Immature natural killer cell (primary cell): ENCODE measurements around the gene NHLRC2. TPM values are rescaled to one million over a fixed set of nuclear protein-coding genes. Genes with fewer than 3 reads are reported as not detected.

Experiments used
- DNase-seq, 3 donors: peaks; one replicate each; pipeline ENCODE4 v3.0.0; 2022; ENCODE audit warnings: mixed read lengths in 1 of 3
- H3K27ac Mint-ChIP-seq, 6 donors: one replicate each; pipeline ENCODE4 v1.8.0; 2020; ENCODE audit warnings: mixed read lengths in 6 of 6, mild to moderate bottlenecking in 5 of 6, inconsistent platforms in 4 of 6, moderate library complexity in 3 of 6
- H3K27me3 Mint-ChIP-seq, 3 donors: one replicate each; pipeline ENCODE4 v1.8.0; 2020 to 2021; ENCODE audit warnings: low read depth in 3 of 3, mild to moderate bottlenecking in 3 of 3, mixed read lengths in 3 of 3, moderate library complexity in 3 of 3, inconsistent platforms in 1 of 3
- H3K36me3 Mint-ChIP-seq, 3 donors: one replicate each; pipeline ENCODE4 v1.8.0; 2020; ENCODE audit warnings: mixed read lengths in 3 of 3, inconsistent platforms in 2 of 3, mild to moderate bottlenecking in 2 of 3
- H3K4me1 Mint-ChIP-seq, 2 donors: one replicate each; pipeline ENCODE4 v1.8.0; 2020; ENCODE audit warnings: inconsistent platforms in 2 of 2, mild to moderate bottlenecking in 2 of 2, mixed read lengths in 2 of 2, moderate library complexity in 1 of 2
- H3K4me3 Mint-ChIP-seq, 5 donors: one replicate each; pipeline ENCODE4 v1.8.0; 2020; ENCODE audit warnings: mild to moderate bottlenecking in 5 of 5, mixed read lengths in 5 of 5, inconsistent platforms in 3 of 5, moderate library complexity in 3 of 5
- H3K9me3 Mint-ChIP-seq, 6 donors: one replicate each; pipeline ENCODE4 v1.8.0; 2020; ENCODE audit warnings: mild to moderate bottlenecking in 6 of 6, mixed read lengths in 6 of 6, inconsistent platforms in 4 of 6, moderate library complexity in 3 of 6
- polyA plus RNA-seq, 3 donors: library from polyadenylated mRNA; unstranded; fragments of 300-500 nt; fragmentation: Illumina TruSeq; gene quantifications; one replicate each; pipeline ENCODE4 v1.2.3, GENCODE V29; 2021

NHLRC2 gene
- polyA plus RNA-seq, 3 donors from 2014 or later: 8.9 to 11.3 (median 10.2) TPM

DNA sequence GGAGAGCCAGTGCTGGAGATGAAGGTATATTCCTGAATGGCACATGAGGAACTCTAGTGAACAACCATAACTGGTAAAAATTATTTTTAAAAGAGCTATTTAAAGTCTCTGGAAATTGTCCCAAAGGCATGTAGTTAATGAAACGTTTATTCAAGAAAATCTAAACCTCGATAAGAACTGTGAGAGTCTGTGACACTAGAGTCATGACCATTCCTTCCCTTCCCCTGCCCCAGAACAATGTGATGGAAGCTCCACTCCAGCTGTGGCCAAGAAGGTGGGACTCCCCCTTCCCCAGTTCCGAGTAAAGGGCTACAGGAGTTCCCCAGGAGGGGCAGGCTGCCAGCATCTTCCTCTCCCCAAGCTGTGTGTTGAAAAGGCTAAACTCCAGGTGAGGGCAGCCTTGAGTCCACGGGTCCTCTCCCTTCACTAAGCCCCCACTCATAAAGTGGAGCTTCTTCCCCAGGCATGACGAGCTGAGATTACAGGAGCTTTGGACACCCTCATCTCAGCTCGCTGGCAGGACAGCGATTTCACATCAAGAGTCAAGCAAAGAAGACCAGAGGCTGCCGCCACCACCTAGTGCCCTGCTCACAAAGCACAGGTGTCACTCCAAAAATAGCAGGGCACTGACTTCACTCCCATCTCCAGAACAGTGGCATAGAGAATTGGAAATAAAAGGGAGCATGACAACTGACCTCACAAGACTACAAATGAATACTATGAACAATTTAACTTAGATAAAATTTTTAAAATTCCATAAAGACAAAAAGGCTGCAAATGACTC is 68.5 kb downstream of the NHLRC2 start:
- no peak overlapping the region for H3K27ac Mint-ChIP-seq
- no peak overlapping the region for H3K4me3 Mint-ChIP-seq
- no peaks in the 10 kb centered on the region for H3K4me1 Mint-ChIP-seq
- peaks cover 0 to 14% (median 11%) of the 10 kb centered on the region in 6 donors for H3K9me3 Mint-ChIP-seq
- H3K36me3 Mint-ChIP-seq: peaks cover 6 to 15% (median 11%) of the 10 kb centered on the region in 3 donors
- H3K27me3 Mint-ChIP-seq: peaks cover 7 to 18% (median 8%) of the 10 kb centered on the region in 3 donors
- DNase-seq: no peak

GRCh38 chr10:113924186-113924585 is 69.7 kb downstream of the NHLRC2 start:
- H3K27ac Mint-ChIP-seq: no peak overlapping the region
- H3K36me3 Mint-ChIP-seq: peaks cover 6 to 11% (median 7%) of the 10 kb centered on the region in 3 donors
- H3K9me3 Mint-ChIP-seq: peaks cover 0 to 14% (median 11%) of the 10 kb centered on the region in 6 donors
- H3K4me1 Mint-ChIP-seq: no peaks in the 10 kb centered on the region
- DNase-seq: no peak
- no peak overlapping the region for H3K4me3 Mint-ChIP-seq
- H3K27me3 Mint-ChIP-seq: peaks cover 7 to 18% (median 8%) of the 10 kb centered on the region in 3 donors

- Mint-ChIP-seq H3K4me3 (no peak overlapping the region), H3K4me1 (no peaks in the 10 kb centered on the region), H3K27me3 (peaks cover 7 to 16% (median 10%) of the 10 kb centered on the region in 3 donors), H3K36me3 (peaks cover 6 to 11% (median 7%) of the 10 kb centered on the region in 3 donors), H3K9me3 (peaks cover 0 to 14% (median 11%) of the 10 kb centered on the region in 6 donors), H3K27ac (no peak overlapping the region)
- DNase-seq: no peak
Measured at GRCh38 chr10:113924664-113925063, 70.2 kb downstream of the NHLRC2 start.

DNA sequence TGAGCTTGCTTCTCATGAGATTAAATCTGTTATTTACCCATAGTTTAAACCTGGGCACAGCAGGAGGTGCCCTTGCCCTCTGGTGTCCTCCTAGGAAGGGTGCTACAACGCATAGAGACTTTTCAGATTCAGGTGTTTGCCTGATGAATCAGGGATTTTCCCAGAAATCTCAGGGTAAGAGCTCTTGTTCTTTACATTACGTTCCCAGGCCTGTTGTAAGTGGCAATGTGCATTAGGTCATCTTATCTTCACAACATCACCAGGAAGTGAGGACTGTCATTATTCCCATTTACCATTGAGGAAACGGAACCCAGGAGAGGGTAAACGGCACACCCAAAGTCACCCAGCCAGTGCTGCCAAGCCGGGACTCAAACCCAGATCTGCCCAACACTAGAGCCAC is 73.0 kb downstream of the NHLRC2 start:
- Mint-ChIP-seq H3K4me3 (no peak overlapping the region), H3K27me3 (peaks cover 7 to 22% (median 9%) of the 10 kb centered on the region in 3 donors), H3K27ac (no peak overlapping the region), H3K4me1 (no peaks in the 10 kb centered on the region), H3K36me3 (peaks cover 6 to 11% (median 7%) of the 10 kb centered on the region in 3 donors), H3K9me3 (peaks cover 0 to 14% (median 11%) of the 10 kb centered on the region in 6 donors)
- no peak for DNase-seq

GRCh38 chr10:113928830-113929229 is 74.4 kb downstream of the NHLRC2 start:
- Mint-ChIP-seq H3K4me1 (no peaks in the 10 kb centered on the region), H3K4me3 (no peak overlapping the region), H3K36me3 (peaks cover 4 to 7% (median 6%) of the 10 kb centered on the region in 3 donors), H3K9me3 (peaks cover 0 to 14% (median 11%) of the 10 kb centered on the region in 6 donors), H3K27me3 (peaks cover 7 to 21% (median 7%) of the 10 kb centered on the region in 3 donors), H3K27ac (no peak overlapping the region)
- no peak for DNase-seq

DNA sequence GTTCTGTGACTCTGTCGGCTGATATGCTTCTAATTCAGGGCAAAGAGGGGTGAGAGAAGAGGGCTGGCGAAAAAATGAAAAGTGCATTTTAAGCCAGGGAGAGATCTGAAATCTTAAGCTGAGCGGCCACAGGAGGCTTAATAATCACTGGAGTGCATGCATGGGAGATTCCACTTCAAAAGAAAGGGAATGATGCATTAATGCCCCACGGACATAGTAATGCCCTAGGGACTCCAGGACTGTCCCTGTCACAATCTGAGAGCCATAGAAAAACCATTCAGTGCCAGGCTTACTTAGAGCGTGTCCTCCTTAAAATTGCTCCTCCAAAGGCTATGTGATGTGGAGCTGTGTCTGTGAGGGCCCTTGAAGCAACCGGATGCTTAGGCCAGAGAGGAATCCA is 75.1 kb downstream of the NHLRC2 start:
- Mint-ChIP-seq H3K27ac (no peak overlapping the region), H3K36me3 (peaks cover 4 to 7% (median 6%) of the 10 kb centered on the region in 3 donors), H3K9me3 (peaks cover 0 to 9% (median 8%) of the 10 kb centered on the region in 6 donors), H3K4me1 (no peaks in the 10 kb centered on the region), H3K4me3 (no peak overlapping the region), H3K27me3 (peaks cover 7 to 14% (median 8%) of the 10 kb centered on the region in 3 donors)
- DNase-seq: no peak

- Mint-ChIP-seq H3K36me3 (no peaks in the 10 kb centered on the region), H3K4me1 (no peaks in the 10 kb centered on the region), H3K27me3 (peaks cover 7 to 8% (median 8%) of the 10 kb centered on the region in 3 donors), H3K27ac (no peak overlapping the region), H3K4me3 (no peak overlapping the region), H3K9me3 (no peaks in the 10 kb centered on the region)
- DNase-seq: no peak
Measured at GRCh38 chr10:113930482-113931057, 76.1 kb downstream of the NHLRC2 start.

- Mint-ChIP-seq H3K4me1 (no peaks in the 10 kb centered on the region), H3K27ac (no peak overlapping the region), H3K4me3 (no peak overlapping the region), H3K36me3 (no peaks in the 10 kb centered on the region), H3K27me3 (peaks cover 0 to 11% (median 6%) of the 10 kb centered on the region in 3 donors), H3K9me3 (no peaks in the 10 kb centered on the region)
- no peak for DNase-seq
Measured at GRCh38 chr10:113932854-113933253, 78.4 kb downstream of the NHLRC2 start.

GRCh38 chr10:113933894-113934532 is 79.6 kb downstream of the NHLRC2 start:
- Mint-ChIP-seq H3K27me3 (peaks cover 0 to 13% (median 10%) of the 10 kb centered on the region in 3 donors), H3K4me3 (no peak overlapping the region), H3K4me1 (no peaks in the 10 kb centered on the region), H3K9me3 (no peaks in the 10 kb centered on the region), H3K27ac (no peak overlapping the region), H3K36me3 (no peaks in the 10 kb centered on the region)
- DNase-seq: no peak

GRCh38 chr10:113937258-113937657 is 82.8 kb downstream of the NHLRC2 start:
- Mint-ChIP-seq H3K4me3 (no peak overlapping the region), H3K36me3 (no peaks in the 10 kb centered on the region)

DNA sequence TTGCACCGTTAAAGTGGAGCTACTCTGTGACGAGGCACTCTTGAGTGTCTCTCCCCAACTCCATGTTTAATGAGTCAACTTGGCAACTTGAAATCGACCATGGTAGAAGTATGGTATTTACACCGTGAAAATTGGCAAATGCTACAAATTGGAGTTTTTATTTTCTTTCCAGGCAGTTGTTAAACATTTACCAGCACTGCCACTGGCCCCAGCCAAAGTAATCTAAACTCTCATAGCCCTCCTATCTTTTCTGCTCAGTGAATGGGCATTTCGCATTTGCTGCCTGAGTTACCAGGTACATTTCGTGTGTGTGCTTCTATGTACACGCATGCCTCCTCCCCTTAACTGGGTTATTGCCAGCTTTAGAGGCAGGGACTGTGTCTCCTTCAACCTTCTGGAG is 83.3 kb downstream of the NHLRC2 start:
- DNase-seq: no peak
- Mint-ChIP-seq H3K4me3 (no peak overlapping the region), H3K27ac (no peak overlapping the region), H3K9me3 (no peaks in the 10 kb centered on the region), H3K27me3 (peaks cover 3 to 13% (median 13%) of the 10 kb centered on the region in 3 donors), H3K36me3 (no peaks in the 10 kb centered on the region), H3K4me1 (no peaks in the 10 kb centered on the region)

More at GRCh38 chr10:113937258-113937657, 82.8 kb downstream of the NHLRC2 start:
- Mint-ChIP-seq H3K9me3 (no peaks in the 10 kb centered on the region), H3K27ac (no peak overlapping the region), H3K4me1 (no peaks in the 10 kb centered on the region), H3K27me3 (peaks cover 3 to 13% (median 13%) of the 10 kb centered on the region in 3 donors)
- DNase-seq: no peak

DNA sequence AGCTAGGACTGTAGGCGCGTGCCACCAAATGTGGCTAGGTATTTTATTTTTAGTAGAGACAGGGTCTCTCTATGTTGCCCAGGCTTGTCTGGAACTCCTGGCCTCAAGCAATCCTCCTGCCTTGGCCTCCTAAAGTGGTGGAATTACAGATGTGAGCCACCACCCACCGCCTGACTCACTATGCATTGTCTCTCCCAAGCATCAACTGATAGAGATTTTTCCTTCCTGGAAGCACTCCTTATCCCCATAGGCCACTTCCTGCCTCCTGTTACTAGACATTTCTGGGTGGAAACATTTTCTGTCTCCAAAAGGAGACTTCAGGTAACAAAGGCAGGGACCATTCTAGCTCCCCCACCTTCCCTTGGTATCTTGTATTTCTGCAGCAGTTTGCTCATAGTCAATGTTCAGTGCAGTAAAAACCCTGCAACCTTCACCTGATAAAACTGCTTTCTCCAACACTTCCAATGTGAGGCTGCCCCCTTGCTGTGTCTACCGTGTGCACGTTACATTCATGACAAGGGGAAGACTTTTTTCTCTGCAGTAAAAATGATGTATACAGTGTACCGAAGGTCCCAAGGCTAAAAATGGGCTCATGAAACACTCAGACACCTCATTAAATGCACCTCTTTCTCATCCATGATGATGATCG is 84.9 kb downstream of the NHLRC2 start:
- no peaks in the 10 kb centered on the region for H3K36me3 Mint-ChIP-seq
- no peak overlapping the region for H3K27ac Mint-ChIP-seq
- H3K9me3 Mint-ChIP-seq: no peaks in the 10 kb centered on the region
- H3K4me1 Mint-ChIP-seq: no peaks in the 10 kb centered on the region
- no peak overlapping the region for H3K4me3 Mint-ChIP-seq
- DNase-seq: no peak
- H3K27me3 Mint-ChIP-seq: peaks cover 3 to 13% (median 9%) of the 10 kb centered on the region in 3 donors

- DNase-seq: no peak
- Mint-ChIP-seq H3K36me3 (no peaks in the 10 kb centered on the region), H3K27me3 (peaks cover 3 to 13% (median 9%) of the 10 kb centered on the region in 3 donors), H3K9me3 (no peaks in the 10 kb centered on the region), H3K4me1 (no peaks in the 10 kb centered on the region), H3K4me3 (no peak overlapping the region), H3K27ac (no peak overlapping the region)
Measured at GRCh38 chr10:113941140-113941539, 86.7 kb downstream of the NHLRC2 start.
